Choroid plexus epithelial cell (primary cell): ENCODE data around the gene SCRN2.

Experiments
- DNase-seq: peaks from one replicate; pipeline ENCODE4 v3.0.0-alpha.2; 2010; ENCODE audit warnings: low read depth
- H3K4me3 ChIP-seq: 2 replicates; pipeline ENCODE4 v1.5.1; 2011; ENCODE audit warnings: low read depth, mild to moderate bottlenecking, control low read depth, low read length, moderate library complexity
- TF ChIP-seq, protein P1 (sequence below): conservative IDR thresholded peaks from 2 replicates; pipeline ENCODE4 v1.5.1; 2011; ENCODE audit warnings: low read depth, mild to moderate bottlenecking, control low read depth, inconsistent platforms, low read length, moderate library complexity

Gene SCRN2

DNA sequence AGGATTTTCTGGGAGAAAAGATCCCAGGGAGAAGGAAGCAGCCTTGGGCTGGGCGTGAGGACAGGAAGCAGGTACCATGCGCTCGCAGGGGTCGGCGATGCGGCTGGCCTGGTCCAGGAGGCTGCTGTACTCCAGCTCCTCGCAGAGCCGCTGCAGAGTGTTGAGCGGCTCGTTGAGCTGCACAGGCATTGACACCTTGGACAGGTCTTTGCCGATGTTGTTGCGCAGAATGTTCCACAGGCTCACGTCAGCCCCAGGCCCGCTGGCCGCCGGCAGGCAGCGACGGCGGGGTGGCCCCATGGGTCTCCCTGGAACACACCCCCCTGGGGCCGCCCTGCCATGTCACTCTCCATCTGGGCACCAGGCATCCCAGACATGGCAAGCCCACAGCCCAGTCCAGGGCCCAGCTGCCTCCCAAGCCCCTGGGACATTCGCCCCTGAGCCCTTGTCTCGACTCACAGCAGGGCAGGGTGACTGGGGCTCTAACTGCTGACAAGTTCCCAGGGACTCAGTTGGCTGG lies 27.5 kb downstream of the SCRN2 start:
- TF ChIP-seq, protein P1, sequence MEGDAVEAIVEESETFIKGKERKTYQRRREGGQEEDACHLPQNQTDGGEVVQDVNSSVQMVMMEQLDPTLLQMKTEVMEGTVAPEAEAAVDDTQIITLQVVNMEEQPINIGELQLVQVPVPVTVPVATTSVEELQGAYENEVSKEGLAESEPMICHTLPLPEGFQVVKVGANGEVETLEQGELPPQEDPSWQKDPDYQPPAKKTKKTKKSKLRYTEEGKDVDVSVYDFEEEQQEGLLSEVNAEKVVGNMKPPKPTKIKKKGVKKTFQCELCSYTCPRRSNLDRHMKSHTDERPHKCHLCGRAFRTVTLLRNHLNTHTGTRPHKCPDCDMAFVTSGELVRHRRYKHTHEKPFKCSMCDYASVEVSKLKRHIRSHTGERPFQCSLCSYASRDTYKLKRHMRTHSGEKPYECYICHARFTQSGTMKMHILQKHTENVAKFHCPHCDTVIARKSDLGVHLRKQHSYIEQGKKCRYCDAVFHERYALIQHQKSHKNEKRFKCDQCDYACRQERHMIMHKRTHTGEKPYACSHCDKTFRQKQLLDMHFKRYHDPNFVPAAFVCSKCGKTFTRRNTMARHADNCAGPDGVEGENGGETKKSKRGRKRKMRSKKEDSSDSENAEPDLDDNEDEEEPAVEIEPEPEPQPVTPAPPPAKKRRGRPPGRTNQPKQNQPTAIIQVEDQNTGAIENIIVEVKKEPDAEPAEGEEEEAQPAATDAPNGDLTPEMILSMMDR = no peak
- H3K4me3 ChIP-seq = no peak overlapping the region
- no peak for DNase-seq

DNA sequence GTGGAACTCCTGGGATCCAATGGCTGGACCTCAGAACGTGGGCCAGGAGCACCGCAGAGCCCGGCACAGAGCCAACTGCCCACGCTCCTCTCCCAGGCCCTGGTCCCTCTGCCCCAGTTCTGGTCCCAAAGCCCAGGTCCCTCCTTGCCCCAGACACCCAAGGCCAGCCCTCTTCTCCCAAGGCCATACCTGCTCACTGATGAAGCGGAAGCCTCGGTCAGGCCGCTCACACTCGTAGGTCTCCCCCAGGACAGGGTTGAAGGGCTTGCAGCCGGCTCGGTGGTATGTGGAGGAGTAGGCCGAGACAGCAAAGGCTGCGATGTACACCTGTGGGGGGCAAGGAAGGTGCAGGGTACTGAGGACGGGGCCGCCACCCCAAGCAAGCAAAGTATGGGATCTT lies 28.0 kb downstream of the SCRN2 start:
- no peak for DNase-seq
- TF ChIP-seq, protein P1 = no peak
- H3K4me3 ChIP-seq = no peak overlapping the region

DNA sequence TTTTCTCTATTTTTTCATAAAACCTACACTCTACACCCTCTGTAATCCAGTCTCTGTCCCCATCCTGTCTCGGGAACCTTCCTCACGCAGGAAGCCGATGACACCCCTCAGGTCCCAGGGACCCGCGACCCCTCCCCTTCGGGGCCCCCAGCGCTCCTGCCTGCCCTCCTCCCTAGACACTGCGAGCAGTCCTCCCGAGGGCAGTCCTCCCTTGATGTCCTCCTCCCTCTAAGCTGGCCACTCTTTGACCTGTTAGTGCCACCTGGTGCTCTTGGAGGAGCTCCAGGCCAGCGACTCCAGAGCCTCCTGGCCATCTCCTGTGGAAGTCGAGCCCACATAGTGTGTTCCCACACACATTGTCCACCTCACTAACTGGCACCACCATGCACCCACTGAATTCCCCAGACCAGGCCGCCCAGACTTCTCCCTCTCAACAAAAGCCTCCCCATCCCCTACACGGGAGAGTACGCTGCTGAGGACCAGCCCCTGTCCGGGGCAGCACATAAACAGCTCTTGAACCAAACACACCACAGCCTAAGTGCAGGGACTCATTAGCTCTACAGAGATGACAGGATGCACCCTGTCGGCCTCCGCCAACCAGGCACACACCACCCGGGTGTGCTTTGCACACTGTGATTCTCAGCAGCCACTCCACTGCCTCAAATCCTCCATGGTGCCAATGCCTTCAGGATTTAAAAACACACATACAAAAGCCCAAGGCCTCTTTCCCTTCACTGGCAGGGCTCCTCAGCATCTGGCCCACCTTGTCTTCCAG lies 28.7 kb downstream of the SCRN2 start:
- DNase-seq = no peak
- no peak overlapping the region for H3K4me3 ChIP-seq
- TF ChIP-seq, protein P1 = no peak

DNA sequence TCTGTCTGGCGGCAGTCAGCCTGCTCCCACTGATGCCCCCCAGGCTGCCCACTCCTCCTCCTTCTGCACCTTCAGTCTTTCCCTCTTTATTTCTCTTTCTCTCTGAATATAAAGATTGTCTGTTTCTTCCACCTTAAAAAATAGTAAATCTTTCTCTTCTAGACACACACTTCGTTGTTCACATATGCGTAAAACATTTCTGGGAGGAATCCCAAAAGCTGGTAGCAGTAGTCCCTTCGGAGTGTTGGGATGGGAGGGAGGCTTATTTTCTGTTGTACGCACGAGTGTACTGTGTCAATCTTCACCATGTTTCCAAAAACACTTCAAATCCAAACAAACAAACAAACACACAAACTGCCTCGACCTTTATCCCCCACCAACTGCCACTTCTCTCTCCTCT lies 29.4 kb downstream of the SCRN2 start:
- DNase-seq = no peak
- no peak overlapping the region for H3K4me3 ChIP-seq
- TF ChIP-seq, protein P1 = no peak

DNA sequence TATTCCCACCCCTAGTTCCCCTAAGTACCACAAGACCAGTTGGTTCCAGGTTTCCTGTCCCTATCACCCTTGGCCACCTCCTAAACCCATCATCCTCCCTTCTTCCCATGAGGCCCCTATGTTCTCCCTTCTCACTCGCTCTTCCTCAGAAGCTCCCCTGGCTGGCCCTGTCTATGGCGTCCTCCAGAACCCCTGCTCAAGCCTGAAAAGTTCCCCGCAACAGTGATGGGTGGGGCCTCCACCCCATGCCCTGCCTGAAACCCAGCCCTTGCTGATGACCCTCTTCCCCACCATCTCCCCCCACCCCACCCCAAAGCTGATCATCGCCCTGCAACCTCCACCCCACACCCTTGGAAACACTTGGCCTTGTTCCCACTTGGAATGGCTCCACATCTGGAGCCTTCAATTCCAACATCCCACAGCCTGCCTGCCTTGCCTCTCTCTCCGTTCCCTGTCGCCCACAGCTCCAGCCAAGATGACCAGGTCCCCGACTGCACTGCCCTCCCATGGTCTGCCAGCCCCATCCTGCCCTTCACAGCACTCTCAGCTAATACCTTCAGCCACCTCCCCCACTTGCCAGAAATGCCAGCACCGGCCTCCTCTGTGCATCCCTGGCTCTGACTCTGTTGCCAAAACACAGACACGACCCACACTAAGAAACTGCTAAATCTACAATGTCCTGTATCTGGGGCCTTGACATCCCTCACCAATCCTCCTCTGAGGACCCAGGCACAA lies 30.0 kb downstream of the SCRN2 start:
- no peak overlapping the region for H3K4me3 ChIP-seq
- no peak for DNase-seq
- TF ChIP-seq, protein P1 = no peak

DNA sequence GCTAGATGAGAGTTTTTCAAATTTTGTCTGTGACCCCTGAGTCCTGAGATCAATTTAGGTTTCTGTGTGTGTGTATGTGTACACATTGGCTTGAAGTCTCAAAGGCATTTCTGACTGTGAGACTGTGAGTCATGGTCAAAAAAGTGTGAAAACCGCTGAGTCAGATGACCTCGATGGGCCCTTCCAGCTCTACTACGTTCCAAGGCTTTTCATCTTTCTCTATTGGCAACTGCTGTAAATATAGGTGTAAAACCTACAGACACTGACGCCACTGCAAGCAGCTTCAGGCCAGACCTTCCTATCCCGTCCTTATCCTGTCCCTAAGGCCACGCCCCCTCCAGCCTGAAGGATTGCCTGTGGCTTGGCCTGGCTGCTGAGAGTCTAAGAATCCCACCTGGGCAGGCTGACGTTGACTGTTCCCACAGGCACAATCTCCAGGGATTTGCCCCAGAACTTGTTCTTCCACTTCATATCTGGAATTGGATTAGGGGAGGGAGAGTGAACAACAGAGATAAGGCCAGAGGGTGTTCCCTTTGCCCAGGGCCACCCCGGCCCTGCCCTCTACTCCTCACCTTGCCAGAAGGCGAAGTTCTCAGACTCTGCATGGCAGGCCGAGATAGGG lies 30.8 kb downstream of the SCRN2 start:
- DNase-seq = peak; percentile 96
- TF ChIP-seq, protein P1 = no peak

More for the DNA sequence above, 30.8 kb downstream of the SCRN2 start:
- no peak overlapping the region for H3K4me3 ChIP-seq
